ENCODE data around the gene CACNA2D3. TPM values are rescaled to one million over a fixed set of nuclear protein-coding genes. Genes with fewer than 3 reads are reported as not detected.

CACNA2D3 gene
- total RNA-seq, 1 donor from 2014 or later: 0.70 TPM

DNA sequence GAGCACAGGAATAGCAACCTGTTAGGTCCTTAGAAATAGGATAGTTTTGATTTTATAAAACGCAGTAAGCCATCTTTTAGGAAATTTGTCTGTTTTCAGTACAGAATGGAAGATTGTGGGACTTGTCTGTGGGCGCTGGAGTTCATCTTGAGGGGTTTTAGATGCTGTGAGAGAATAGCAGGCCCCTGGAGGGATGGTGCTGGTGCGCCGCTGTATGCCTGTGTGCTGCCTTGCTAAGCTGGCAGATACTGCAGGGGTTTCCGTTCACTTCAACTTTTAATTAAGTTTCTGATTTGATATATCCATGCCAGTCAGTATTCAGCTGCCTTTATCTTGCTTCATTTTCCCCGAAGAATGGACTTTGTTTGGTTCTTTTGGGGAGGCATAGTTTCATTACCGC lies 4.2 kb downstream of the CACNA2D3 start:
- no peaks in the 10 kb centered on the region for H3K4me1 ChIP-seq (ENCODE audit: insufficient read depth, low read length)
- H3K79me2 ChIP-seq (ENCODE audit: insufficient read depth, low read length): no peaks in the 10 kb centered on the region
- H3K27me3 ChIP-seq (ENCODE audit: insufficient read depth, low read length): peaks cover 33% of the 10 kb centered on the region
- Mint-ChIP-seq H3K36me3 (ENCODE audit: low read depth, unreplicated experiment) (no peaks in the 10 kb centered on the region), H3K4me3 (ENCODE audit: unreplicated experiment) (no peak overlapping the region), H3K27ac (ENCODE audit: unreplicated experiment) (no peak overlapping the region), H3K27me3 (ENCODE audit: low read depth, unreplicated experiment) (peaks cover 54% of the 10 kb centered on the region), H3K4me1 (ENCODE audit: low read depth, unreplicated experiment) (peaks cover 3% of the 10 kb centered on the region), H3K9me3 (ENCODE audit: unreplicated experiment) (no peaks in the 10 kb centered on the region)
- H3K9ac ChIP-seq (ENCODE audit: low read length): no peak overlapping the region
- no peaks in the 10 kb centered on the region for H4K20me1 ChIP-seq (ENCODE audit: insufficient read depth, low read length)
- DNase-seq (ENCODE audit: low read depth) (no peak), FAIRE-seq (no peak)
- no peak overlapping the region for H3K4me3 ChIP-seq (ENCODE audit: insufficient read depth, low read depth, low read length)
- no peaks in the 10 kb centered on the region for H3K36me3 ChIP-seq (ENCODE audit: insufficient read depth, low read length)
- no peak for TF ChIP-seq EZH2 (IDR thresholded peaks at IDR 0.05; ENCODE audit: insufficient read depth, low read length)
- TF ChIP-seq, protein P1, sequence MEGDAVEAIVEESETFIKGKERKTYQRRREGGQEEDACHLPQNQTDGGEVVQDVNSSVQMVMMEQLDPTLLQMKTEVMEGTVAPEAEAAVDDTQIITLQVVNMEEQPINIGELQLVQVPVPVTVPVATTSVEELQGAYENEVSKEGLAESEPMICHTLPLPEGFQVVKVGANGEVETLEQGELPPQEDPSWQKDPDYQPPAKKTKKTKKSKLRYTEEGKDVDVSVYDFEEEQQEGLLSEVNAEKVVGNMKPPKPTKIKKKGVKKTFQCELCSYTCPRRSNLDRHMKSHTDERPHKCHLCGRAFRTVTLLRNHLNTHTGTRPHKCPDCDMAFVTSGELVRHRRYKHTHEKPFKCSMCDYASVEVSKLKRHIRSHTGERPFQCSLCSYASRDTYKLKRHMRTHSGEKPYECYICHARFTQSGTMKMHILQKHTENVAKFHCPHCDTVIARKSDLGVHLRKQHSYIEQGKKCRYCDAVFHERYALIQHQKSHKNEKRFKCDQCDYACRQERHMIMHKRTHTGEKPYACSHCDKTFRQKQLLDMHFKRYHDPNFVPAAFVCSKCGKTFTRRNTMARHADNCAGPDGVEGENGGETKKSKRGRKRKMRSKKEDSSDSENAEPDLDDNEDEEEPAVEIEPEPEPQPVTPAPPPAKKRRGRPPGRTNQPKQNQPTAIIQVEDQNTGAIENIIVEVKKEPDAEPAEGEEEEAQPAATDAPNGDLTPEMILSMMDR (IDR thresholded peaks at IDR 0.05; ENCODE audit: insufficient read depth, low read depth, low read length): no peak
- no peak overlapping the region for H2AFZ ChIP-seq (ENCODE audit: low read depth, low read length)
- H3K27ac ChIP-seq (ENCODE audit: low read depth, low read length): no peak overlapping the region
- H3K4me2 ChIP-seq (ENCODE audit: low read length): no peak overlapping the region
- no peaks in the 10 kb centered on the region for H3K9me3 ChIP-seq (ENCODE audit: insufficient read depth, low read depth, low read length)

DNA sequence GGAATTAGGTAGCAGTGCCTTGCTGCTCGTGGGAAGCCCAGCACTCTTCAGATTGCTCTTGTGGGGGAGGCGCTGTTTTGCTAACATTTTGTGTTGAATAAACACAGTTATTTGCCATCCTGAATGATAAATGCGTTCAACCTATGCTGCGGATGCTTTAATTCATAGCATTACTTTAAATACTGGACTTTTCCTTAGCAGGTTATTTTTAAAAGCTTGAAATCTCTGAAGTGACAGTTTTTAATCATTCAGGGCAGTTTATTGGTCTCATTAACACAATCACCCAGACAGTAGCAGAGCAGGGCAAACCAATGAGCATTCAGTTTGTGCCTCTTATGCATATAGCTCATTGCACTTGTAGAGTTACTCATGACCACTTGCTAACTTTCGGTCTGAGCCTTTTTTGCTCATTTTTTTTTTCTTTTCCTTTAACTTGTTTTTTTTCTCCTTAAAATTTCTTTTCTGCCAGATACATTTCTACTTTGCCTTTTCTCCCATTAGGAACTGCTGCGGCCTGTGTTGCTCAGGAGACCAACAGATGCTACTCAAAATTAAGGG lies 5.2 kb downstream of the CACNA2D3 start:
- DNase-seq (ENCODE audit: low read depth) (no peak), FAIRE-seq (no peak)
- H2AFZ ChIP-seq (ENCODE audit: low read depth, low read length): no peak overlapping the region
- Mint-ChIP-seq H3K4me3 (ENCODE audit: unreplicated experiment) (no peak overlapping the region), H3K9me3 (ENCODE audit: unreplicated experiment) (no peaks in the 10 kb centered on the region), H3K27ac (ENCODE audit: unreplicated experiment) (no peak overlapping the region), H3K36me3 (ENCODE audit: low read depth, unreplicated experiment) (no peaks in the 10 kb centered on the region), H3K27me3 (ENCODE audit: low read depth, unreplicated experiment) (peaks cover 54% of the 10 kb centered on the region), H3K4me1 (ENCODE audit: low read depth, unreplicated experiment) (peaks cover 3% of the 10 kb centered on the region)
- H3K9me3 ChIP-seq (ENCODE audit: insufficient read depth, low read depth, low read length): no peaks in the 10 kb centered on the region
- peaks cover 32% of the 10 kb centered on the region for H3K27me3 ChIP-seq (ENCODE audit: insufficient read depth, low read length)
- H3K27ac ChIP-seq (ENCODE audit: low read depth, low read length): no peak overlapping the region
- no peak overlapping the region for H3K4me3 ChIP-seq (ENCODE audit: insufficient read depth, low read depth, low read length)
- H3K36me3 ChIP-seq (ENCODE audit: insufficient read depth, low read length): no peaks in the 10 kb centered on the region
- H3K79me2 ChIP-seq (ENCODE audit: insufficient read depth, low read length): no peaks in the 10 kb centered on the region
- no peaks in the 10 kb centered on the region for H3K4me1 ChIP-seq (ENCODE audit: insufficient read depth, low read length)
- no peak for TF ChIP-seq EZH2 (IDR thresholded peaks at IDR 0.05; ENCODE audit: insufficient read depth, low read length)
- TF ChIP-seq, protein P1 (IDR thresholded peaks at IDR 0.05; ENCODE audit: insufficient read depth, low read depth, low read length): no peak
- H3K4me2 ChIP-seq (ENCODE audit: low read length): no peak overlapping the region
- H3K9ac ChIP-seq (ENCODE audit: low read length): no peak overlapping the region
- H4K20me1 ChIP-seq (ENCODE audit: insufficient read depth, low read length): no peaks in the 10 kb centered on the region

DNA sequence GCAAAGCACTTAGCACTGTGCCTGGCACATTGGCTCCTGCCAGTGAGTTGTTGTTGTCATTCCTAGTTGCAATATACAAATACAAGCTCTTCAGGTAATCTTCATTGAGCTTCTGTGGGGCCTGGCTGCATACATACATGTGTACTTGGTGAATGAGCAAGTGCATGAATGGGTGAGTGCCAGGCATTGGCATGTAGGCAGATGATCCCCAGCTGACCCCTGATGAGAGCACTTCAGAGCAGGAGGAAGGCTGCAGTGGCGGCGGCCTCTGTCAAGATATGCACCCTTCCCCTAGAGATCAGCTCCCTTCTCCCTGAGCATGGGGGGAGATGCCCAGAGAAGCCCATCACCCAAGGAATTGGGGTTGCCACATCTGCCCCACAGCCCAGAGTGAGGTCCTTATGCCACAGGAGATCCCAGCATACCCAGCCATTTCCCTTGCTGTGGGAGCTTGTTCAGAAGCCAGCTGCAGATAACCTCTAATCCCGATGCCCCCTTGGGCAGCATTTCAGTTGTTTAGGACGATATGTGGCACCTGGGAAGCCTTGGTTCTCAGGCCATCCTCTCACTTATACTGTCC lies 8.8 kb downstream of the CACNA2D3 start:
- H3K4me3 Mint-ChIP-seq (ENCODE audit: unreplicated experiment): no peak overlapping the region
- Histone ChIP-seq H2AFZ (ENCODE audit: low read depth, low read length) (no peak overlapping the region), H3K36me3 (ENCODE audit: insufficient read depth, low read length) (no peaks in the 10 kb centered on the region), H3K27ac (ENCODE audit: low read depth, low read length) (no peak overlapping the region), H3K4me2 (ENCODE audit: low read length) (no peak overlapping the region), H3K4me3 (ENCODE audit: insufficient read depth, low read depth, low read length) (no peak overlapping the region), H3K9me3 (ENCODE audit: insufficient read depth, low read depth, low read length) (no peaks in the 10 kb centered on the region), H3K79me2 (ENCODE audit: insufficient read depth, low read length) (no peaks in the 10 kb centered on the region), H4K20me1 (ENCODE audit: insufficient read depth, low read length) (no peaks in the 10 kb centered on the region), H3K27me3 (ENCODE audit: insufficient read depth, low read length) (peaks cover 2% of the 10 kb centered on the region), H3K9ac (ENCODE audit: low read length) (no peak overlapping the region), H3K4me1 (ENCODE audit: insufficient read depth, low read length) (no peaks in the 10 kb centered on the region)
- no peak for TF ChIP-seq EZH2 (IDR thresholded peaks at IDR 0.05; ENCODE audit: insufficient read depth, low read length)
- TF ChIP-seq, protein P1 (IDR thresholded peaks at IDR 0.05; ENCODE audit: insufficient read depth, low read depth, low read length): no peak
- peaks cover 48% of the 10 kb centered on the region for H3K27me3 Mint-ChIP-seq (ENCODE audit: low read depth, unreplicated experiment)
- DNase-seq (ENCODE audit: low read depth) (no peak), FAIRE-seq (no peak)
- no peaks in the 10 kb centered on the region for H3K4me1 Mint-ChIP-seq (ENCODE audit: low read depth, unreplicated experiment)
- no peaks in the 10 kb centered on the region for H3K36me3 Mint-ChIP-seq (ENCODE audit: low read depth, unreplicated experiment)
- no peak overlapping the region for H3K27ac Mint-ChIP-seq (ENCODE audit: unreplicated experiment)
- no peaks in the 10 kb centered on the region for H3K9me3 Mint-ChIP-seq (ENCODE audit: unreplicated experiment)
